ENCODE results near the gene SGMS1.

Gene SGMS1

GRCh38 chr10:50286996-50287803 lies 336.6 kb downstream of the SGMS1 start:
- TF ChIP-seq CTCF (IDR thresholded peaks at IDR 0.05; ENCODE audit: extremely low read depth, insufficient read depth, missing control alignments): no peak
- no peak for DNase-seq (ENCODE audit: low spot score)
- in situ Hi-C loops (cut with MboI; ENCODE audit: low pct_unique_long_range_greater_than_20kb, low sequenced_read_pairs, unreplicated experiment): no loop called here

GRCh38 chr10:50286517-50286916 lies 337.2 kb downstream of the SGMS1 start:
- TF ChIP-seq CTCF (IDR thresholded peaks at IDR 0.05; ENCODE audit: extremely low read depth, insufficient read depth, missing control alignments): no peak

GRCh38 chr10:50281967-50282522 lies 341.7 kb downstream of the SGMS1 start:
- in situ Hi-C loops (cut with MboI; ENCODE audit: low pct_unique_long_range_greater_than_20kb, low sequenced_read_pairs, unreplicated experiment): no loop called here
- DNase-seq (ENCODE audit: low spot score): no peak
- no peak for TF ChIP-seq CTCF (IDR thresholded peaks at IDR 0.05; ENCODE audit: extremely low read depth, insufficient read depth, missing control alignments)

More at GRCh38 chr10:50286517-50286916, 337.2 kb downstream of the SGMS1 start:
- DNase-seq (ENCODE audit: low spot score): no peak
- in situ Hi-C loops (cut with MboI; ENCODE audit: low pct_unique_long_range_greater_than_20kb, low sequenced_read_pairs, unreplicated experiment): no loop called here

GRCh38 chr10:50281210-50281966 lies 342.4 kb downstream of the SGMS1 start:
- no peak for DNase-seq (ENCODE audit: low spot score)
- in situ Hi-C loops (cut with MboI; ENCODE audit: low pct_unique_long_range_greater_than_20kb, low sequenced_read_pairs, unreplicated experiment): no loop called here
- no peak for TF ChIP-seq CTCF (IDR thresholded peaks at IDR 0.05; ENCODE audit: extremely low read depth, insufficient read depth, missing control alignments)

- no peak for TF ChIP-seq CTCF (IDR thresholded peaks at IDR 0.05; ENCODE audit: extremely low read depth, insufficient read depth, missing control alignments)
- in situ Hi-C loops (cut with MboI; ENCODE audit: low pct_unique_long_range_greater_than_20kb, low sequenced_read_pairs, unreplicated experiment): no loop called here
- DNase-seq (ENCODE audit: low spot score): no peak
These were observed 343.5 kb downstream of the SGMS1 start for GRCh38 chr10:50280049-50280841.

- TF ChIP-seq CTCF (IDR thresholded peaks at IDR 0.05; ENCODE audit: extremely low read depth, insufficient read depth, missing control alignments): no peak
- in situ Hi-C loops (cut with MboI; ENCODE audit: low pct_unique_long_range_greater_than_20kb, low sequenced_read_pairs, unreplicated experiment): no loop called here
- DNase-seq (ENCODE audit: low spot score): no peak
These were observed 344.3 kb downstream of the SGMS1 start for GRCh38 chr10:50279489-50279888.

Measured in GM13977 (cell line).